HCT116 (cell line): Measurements from ENCODE around the gene SUV39H1. TPM values are rescaled to one million over a fixed set of nuclear protein-coding genes. Genes with fewer than 3 reads are reported as not detected.

ENCODE experiments used
- ATAC-seq: fragments of 200-7000 bp; cut with Tn5 transposase; 2 replicates; pipeline ENCODE4 v1.9.1; 2020; ENCODE audit warnings: mild to moderate bottlenecking, moderate library complexity
- BruUV-seq: library from RNA; stranded (reverse); fragments of 400-500 nt; replicated peaks from 2 replicates; lab custom pipeline; 2021; lab: Mats Ljungman, UMichigan
- CTCF ChIA-PET: fragments of 300-600 bp; sonication (Branson Sonifier 250); formaldehyde crosslinking; loops from one replicate; lab custom pipeline; 2021; ENCODE audit warnings: antibody characterized with exemption; lab: Charles Lee
- POLR2A ChIA-PET: fragments of 300-600, 350-600 bp; sonication (Branson Sonifier 250); formaldehyde crosslinking; loops from one replicate; lab custom pipeline; 2021; ENCODE audit warnings: antibody characterized with exemption; lab: Charles Lee
- RAD21 ChIA-PET, 2 experiments: fragments of 300-600 bp; sonication (Branson Sonifier 250); formaldehyde crosslinking; loops; one replicate each; lab custom pipeline; 2023; ENCODE audit warnings: low total read pairs in 2 of 2; ENCODE audit not compliant: uncharacterized antibody in 2 of 2, unreplicated experiment in 2 of 2, low non-redundant PET in 1 of 2; lab: Charles Lee
- DNase-seq: peaks from one replicate; pipeline ENCODE4 v3.0.0-alpha.2; 2010; ENCODE audit warnings: low read depth, low spot score
- H2AFZ ChIP-seq: fragments of 200-600 bp; shearing (Covaris generic), sonication (generic); 2 replicates; pipeline ENCODE4 v1.6.1; 2017; ENCODE audit warnings: low read depth, mixed run types, mixed read lengths, antibody characterized with exemption, low read length; ENCODE audit not compliant: poor library complexity, severe bottlenecking
- H3K27ac ChIP-seq: 2 replicates; pipeline ENCODE4 v1.5.1; 2012; ENCODE audit warnings: low read depth, low read length
- H3K27me3 ChIP-seq: fragments of 200-600 bp; sonication (generic); 2 replicates; pipeline ENCODE4 v1.6.1; 2016; ENCODE audit warnings: mixed run types, low read length, mixed read lengths; ENCODE audit not compliant: insufficient read depth
- H3K36me3 ChIP-seq, 2 experiments: fragments of 200-500 bp in 1 of 2; fragments of 200-600 bp in 1 of 2; sonication (Bioruptor generic) in 1 of 2; sonication (generic) in 1 of 2; 2 replicates each; pipeline versions ENCODE4 v1.5.1 to v1.6.1; 2014 to 2016; ENCODE audit warnings: low read length in 2 of 2, inconsistent platforms in 1 of 2, mixed read lengths in 1 of 2, mixed run types in 1 of 2; ENCODE audit not compliant: insufficient read depth in 2 of 2, control insufficient read depth in 1 of 2
- H3K4me1 ChIP-seq, 2 experiments: fragments of 200-600 bp in 1 of 2; sonication (generic) in 1 of 2; 2 replicates each; pipeline versions ENCODE4 v1.5.1 to v1.6.1; 2012 to 2017; ENCODE audit warnings: low read length in 2 of 2, inconsistent platforms in 1 of 2, mild to moderate bottlenecking in 1 of 2, mixed read lengths in 1 of 2, mixed run types in 1 of 2, moderate library complexity in 1 of 2; ENCODE audit not compliant: insufficient read depth in 2 of 2, control insufficient read depth in 1 of 2
- H3K4me2 ChIP-seq: fragments of 200-600 bp; sonication (generic); 2 replicates; pipeline ENCODE4 v1.6.1; 2017; ENCODE audit warnings: mixed run types, low read length, mixed read lengths
- H3K4me3 ChIP-seq, 2 experiments: fragments of 200-600 bp in 1 of 2; sonication (generic) in 1 of 2; replicated peaks in 1 of 2; 2 replicates each; pipeline ENCODE4 v1.5.1; 2011 to 2016; ENCODE audit warnings: low read length in 2 of 2, control low read depth in 1 of 2, low read depth in 1 of 2, mild to moderate bottlenecking in 1 of 2, mixed read lengths in 1 of 2, mixed run types in 1 of 2
- H3K79me2 ChIP-seq: fragments of 200-600 bp; sonication (generic); 2 replicates; pipeline ENCODE4 v1.6.1; 2017; ENCODE audit warnings: mild to moderate bottlenecking, mixed run types, low read length, moderate library complexity, mixed read lengths; ENCODE audit not compliant: insufficient read depth
- H3K9ac ChIP-seq: fragments of 200-600 bp; sonication (generic); 2 replicates; pipeline ENCODE4 v1.6.1; 2016; ENCODE audit warnings: low read length, mixed read lengths
- H3K9me2 ChIP-seq: fragments of 200-600 bp; sonication (generic), shearing (Covaris generic); 2 replicates; pipeline ENCODE4 v1.6.1; 2017; ENCODE audit warnings: mixed run types, mild to moderate bottlenecking, moderate library complexity; ENCODE audit not compliant: insufficient read depth
- H3K9me3 ChIP-seq, 2 experiments: fragments of 200-500 bp in 1 of 2; fragments of 200-600 bp in 1 of 2; sonication (Bioruptor generic) in 1 of 2; sonication (generic) in 1 of 2; 2 replicates each; pipeline ENCODE4 v1.6.1; 2014 to 2017; ENCODE audit warnings: low read length in 2 of 2, mixed read lengths in 2 of 2, inconsistent platforms in 1 of 2, low read depth in 1 of 2, mild to moderate bottlenecking in 1 of 2, mixed run types in 1 of 2, moderate library complexity in 1 of 2; ENCODE audit not compliant: control insufficient read depth in 1 of 2, insufficient read depth in 1 of 2
- H4K20me1 ChIP-seq: fragments of 200-600 bp; sonication (generic), shearing (Covaris generic); 2 replicates; pipeline ENCODE4 v1.6.1; 2017; ENCODE audit warnings: mixed run types, mild to moderate bottlenecking, moderate library complexity; ENCODE audit not compliant: insufficient read depth
- ATF3 ChIP-seq: IDR thresholded peaks from 2 replicates; pipeline ENCODE4 v1.6.1; 2012
- CEBPB ChIP-seq: IDR thresholded peaks from 2 replicates; pipeline ENCODE4 v1.6.1; 2012; ENCODE audit warnings: low read depth
- POLR2AphosphoS5 ChIP-seq: IDR thresholded peaks from 2 replicates; pipeline ENCODE4 v1.6.1; 2011; ENCODE audit warnings: mild to moderate bottlenecking, low read depth, low read length, moderate library complexity
- SP1 ChIP-seq: IDR thresholded peaks from 2 replicates; pipeline ENCODE4 v1.6.1; 2012; ENCODE audit warnings: low read depth
- ZFX ChIP-seq: fragments of 450-650 bp; IDR thresholded peaks from 2 replicates; pipeline ENCODE4 v1.6.1; 2017
- intact Hi-C: fragments of 100-400 bp; cut with micrococcal nuclease; formaldehyde crosslinking; loops from 2 replicates; pipeline ENCODE4 v1.10.0; 2022
- total RNA-seq: library from RNA; stranded (reverse); gene quantifications from one replicate; pipeline ENCODE4 v1.2.1, GENCODE V29; 2021; ENCODE audit not compliant: unreplicated experiment

Gene SUV39H1
- total RNA-seq, 1 experiment from 2014 or later = 16.3 TPM

GRCh38 chrX:48713847-48714246 is 17.3 kb downstream of the SUV39H1 start:
- H3K79me2 ChIP-seq = no peaks in the 10 kb centered on the region
- no peak overlapping the region for H3K9ac ChIP-seq
- no peaks in the 10 kb centered on the region for H3K27me3 ChIP-seq
- no peaks in the 10 kb centered on the region for H3K9me3 ChIP-seq
- no peaks in the 10 kb centered on the region for H3K4me1 ChIP-seq
- CTCF ChIA-PET = no interaction called here
- intact Hi-C loops = no loop called here
- H4K20me1 ChIP-seq = no peaks in the 10 kb centered on the region
- RAD21 ChIA-PET = no interaction called here
- POLR2A ChIA-PET = no interaction called here
- DNase-seq = no peak
- no peak overlapping the region for H3K27ac ChIP-seq
- no peak overlapping the region for H2AFZ ChIP-seq
- H3K4me2 ChIP-seq = no peak overlapping the region
- no TSS peak for BruUV-seq
- no peak for ATAC-seq
- H3K36me3 ChIP-seq = no peaks in the 10 kb centered on the region
- no peak for TF ChIP-seq CEBPB
- no peaks in the 10 kb centered on the region for H3K9me2 ChIP-seq
- no peak overlapping the region for H3K4me3 ChIP-seq

GRCh38 chrX:48714573-48714972 is 18.0 kb downstream of the SUV39H1 start:
- Histone ChIP-seq H2AFZ (no peak overlapping the region), H3K27me3 (no peaks in the 10 kb centered on the region), H3K9me2 (no peaks in the 10 kb centered on the region), H3K36me3 (no peaks in the 10 kb centered on the region), H3K4me2 (no peak overlapping the region), H3K79me2 (no peaks in the 10 kb centered on the region), H3K4me3 (no peak overlapping the region), H3K4me1 (no peaks in the 10 kb centered on the region), H4K20me1 (no peaks in the 10 kb centered on the region), H3K9me3 (no peaks in the 10 kb centered on the region), H3K27ac (no peak overlapping the region), H3K9ac (no peak overlapping the region)
- no peak for ATAC-seq
- no peak for TF ChIP-seq POLR2AphosphoS5
- no peak for TF ChIP-seq ZFX
- no peak for TF ChIP-seq SP1
- no peak for TF ChIP-seq ATF3
- BruUV-seq = no TSS peak
- intact Hi-C loops = no loop called here
- POLR2A ChIA-PET = no interaction called here
- DNase-seq = no peak
- CTCF ChIA-PET = no interaction called here
- RAD21 ChIA-PET = no interaction called here
